ENCODE data around the gene NLE1. TPM values are rescaled to one million over a fixed set of nuclear protein-coding genes. Genes with fewer than 3 reads are reported as not detected.
"Not testable (repeated sequence)": the region's sequence is repeated elsewhere in the genome, so short reads cannot be mapped to it uniquely, and the experiment has no call there.

Gene NLE1
- total and polyA plus RNA-seq, 2 of the 8 experiments (the other 6 are each of a cell fraction or from before 2014, with no cell fraction given) = 50.4 to 51.5 TPM

DNA sequence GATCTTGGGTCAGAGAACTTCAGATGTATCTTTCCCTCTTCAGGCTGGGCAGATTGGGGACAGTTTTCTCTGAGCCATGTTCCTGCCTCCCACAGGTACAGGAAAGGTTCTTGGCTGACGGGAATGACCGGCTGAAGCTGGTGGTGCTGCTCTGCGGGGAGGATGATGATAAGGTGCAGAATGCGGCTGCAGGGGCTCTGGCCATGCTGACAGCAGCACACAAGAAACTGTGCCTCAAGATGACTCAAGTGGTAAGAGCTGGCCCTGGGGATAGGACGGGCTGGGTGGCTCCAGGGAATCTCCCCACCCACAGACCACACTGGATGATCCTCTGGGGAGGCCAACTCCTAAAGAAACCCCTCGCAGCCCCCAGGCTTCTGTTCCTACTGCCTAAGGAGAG is 41.2 kb upstream of the NLE1 start:
- Histone ChIP-seq H4K8ac (ENCODE audit: extremely low read depth, insufficient read depth, low read length) (no peak overlapping the region), H3K56ac (replicated peaks; ENCODE audit: insufficient read length, low read depth, low read length) (no peak overlapping the region), H3K79me2 (ENCODE audit: control insufficient read depth in 1 of 2, insufficient read depth in 2 of 2, low read length in 2 of 2) (no peaks in the 10 kb centered on the region), H3K23me2 (ENCODE audit: low read depth, low read length) (no peaks in the 10 kb centered on the region), H3K9me3 (ENCODE audit: insufficient read depth in 2 of 2, low read depth in 1 of 2, low read length in 1 of 2) (no peaks in the 10 kb centered on the region), H2BK20ac (ENCODE audit: low read length) (no peak overlapping the region), H3K27ac (ENCODE audit: low read depth, low read length) (no peak overlapping the region), H4K91ac (replicated peaks; ENCODE audit: insufficient read length, low read length) (no peak overlapping the region), H2BK12ac (ENCODE audit: low read depth, low read length) (no peak overlapping the region), H4K20me1 (replicated peaks in 1 of 2; ENCODE audit: control insufficient read depth in 1 of 2, insufficient read depth in 2 of 2, low read length in 2 of 2) (no peaks in the 10 kb centered on the region), H4K5ac (ENCODE audit: insufficient read length, low read depth, low read length) (no peak overlapping the region), H3K4me1 (replicated peaks in 1 of 4; ENCODE audit: control insufficient read depth in 3 of 4, insufficient read depth in 4 of 4, low read length in 3 of 4) (no peaks in the 10 kb centered on the region), H3K79me1 (ENCODE audit: low read depth, low read length) (no peaks in the 10 kb centered on the region), H3K23ac (ENCODE audit: insufficient read length) (no peak overlapping the region), H3K27me3 (replicated peaks in 1 of 4; ENCODE audit: control insufficient read depth in 3 of 4, extremely low read depth in 1 of 4, insufficient read depth in 3 of 4, low read length in 3 of 4) (no peaks in the 10 kb centered on the region), H2BK5ac (ENCODE audit: low read depth, low read length) (no peak overlapping the region), H3K36me3 (ENCODE audit: control insufficient read depth in 2 of 4, insufficient read depth in 4 of 4, low read length in 3 of 4) (no peaks in the 10 kb centered on the region), H2BK120ac (replicated peaks; ENCODE audit: low read depth, low read length) (no peak overlapping the region), H3K4me3 (ENCODE audit: extremely low read depth in 1 of 4, insufficient read depth in 2 of 4, low read depth in 3 of 4, low read length in 4 of 4) (no peak overlapping the region), H3K18ac (ENCODE audit: extremely low read depth, low read length) (no peak overlapping the region), H3K9ac (replicated peaks in 1 of 4; ENCODE audit: extremely low read depth in 1 of 4, low read depth in 3 of 4, low read length in 3 of 4) (no peak overlapping the region), H3K4me2 (ENCODE audit: insufficient read depth in 1 of 2, low read depth in 2 of 2, low read length in 2 of 2) (no peak overlapping the region), H2AFZ (ENCODE audit: low read length) (no peak overlapping the region), H3K14ac (ENCODE audit: insufficient read length) (no peak overlapping the region), H2AK5ac (ENCODE audit: low read depth, low read length) (no peak overlapping the region), H2BK15ac (ENCODE audit: low read length) (no peak overlapping the region), H3K4ac (replicated peaks; ENCODE audit: insufficient read length, low read depth, low read length) (no peak overlapping the region)
- no peak for TF ChIP-seq PHF8 (conservative IDR thresholded peaks at IDR 0.05; ENCODE audit: low read depth, low read length)
- no peak for TF ChIP-seq SP2 (IDR thresholded peaks at IDR 0.05; ENCODE audit: low read length)
- FAIRE-seq (no peak), DNase-seq (ENCODE audit: low read depth in 1 of 2, low spot score in 2 of 2) (no peak)
- 76% methylated on average over 6 of the region's 6 CpGs; no CpG with 5 or more reads in 1 of the 2 experiments for WGBS, 2 experiments (ENCODE audit: extremely low coverage in 1 of 2, insufficient coverage in 1 of 2, insufficient read length in 1 of 2, insufficient replicate concordance in 2 of 2, low coverage in 1 of 2, low lambda C conversion rate in 2 of 2, missing lambda C conversion rate in 1 of 2)
- POLR2A ChIA-PET (ENCODE audit: partially characterized antibody) = no interaction called here
- CTCF ChIA-PET (ENCODE audit: partially characterized antibody) = interaction anchor here (1.1 to 1.3 kb wide), 3 partner anchors 18 to 223 kb away, joined by 3 to 4 read pairs (median 3); no protein-coding TSS in a partner anchor

DNA sequence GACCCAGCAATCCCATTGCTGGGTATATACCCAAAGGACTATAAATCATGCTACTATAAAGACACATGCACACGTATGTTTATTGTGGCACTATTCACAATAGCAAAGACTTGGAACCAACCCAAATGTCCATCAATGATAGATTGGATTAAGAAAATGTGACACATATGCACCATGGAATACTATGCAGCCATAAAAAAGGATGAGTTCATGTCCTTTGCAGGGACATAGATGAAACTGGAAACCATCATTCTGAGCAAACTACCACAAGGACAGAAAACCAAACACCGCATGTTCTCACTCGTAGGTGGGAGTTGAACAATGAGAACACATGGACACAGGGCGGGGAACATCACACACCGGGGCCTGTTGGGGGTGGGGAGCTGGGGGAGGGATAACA is 37.3 kb upstream of the NLE1 start:
- H4K20me1 ChIP-seq (replicated peaks in 1 of 2; ENCODE audit: control insufficient read depth in 1 of 2, insufficient read depth in 2 of 2, low read length in 2 of 2); H3K4me3 ChIP-seq (ENCODE audit: extremely low read depth in 1 of 4, insufficient read depth in 2 of 4, low read depth in 3 of 4, low read length in 4 of 4); H3K79me1 ChIP-seq (ENCODE audit: low read depth, low read length); H2BK5ac ChIP-seq (ENCODE audit: low read depth, low read length); H4K5ac ChIP-seq (ENCODE audit: insufficient read length, low read depth, low read length); H4K8ac ChIP-seq (ENCODE audit: extremely low read depth, insufficient read depth, low read length); H3K9me3 ChIP-seq (ENCODE audit: insufficient read depth in 2 of 2, low read depth in 1 of 2, low read length in 1 of 2); H2BK12ac ChIP-seq (ENCODE audit: low read depth, low read length); FAIRE-seq; H3K56ac ChIP-seq (replicated peaks; ENCODE audit: insufficient read length, low read depth, low read length); H3K79me2 ChIP-seq (ENCODE audit: control insufficient read depth in 1 of 2, insufficient read depth in 2 of 2, low read length in 2 of 2); H3K4ac ChIP-seq (replicated peaks; ENCODE audit: insufficient read length, low read depth, low read length); H3K18ac ChIP-seq (ENCODE audit: extremely low read depth, low read length); H3K27me3 ChIP-seq (replicated peaks in 1 of 4; ENCODE audit: control insufficient read depth in 3 of 4, extremely low read depth in 1 of 4, insufficient read depth in 3 of 4, low read length in 3 of 4); POLR2A ChIA-PET (ENCODE audit: partially characterized antibody); H3K36me3 ChIP-seq (ENCODE audit: control insufficient read depth in 2 of 4, insufficient read depth in 4 of 4, low read length in 3 of 4); H2AK5ac ChIP-seq (ENCODE audit: low read depth, low read length); H3K4me1 ChIP-seq (replicated peaks in 1 of 4; ENCODE audit: control insufficient read depth in 3 of 4, insufficient read depth in 4 of 4, low read length in 3 of 4); H3K27ac ChIP-seq (ENCODE audit: low read depth, low read length); H2BK120ac ChIP-seq (replicated peaks; ENCODE audit: low read depth, low read length); H4K91ac ChIP-seq (replicated peaks; ENCODE audit: insufficient read length, low read length); DNase-seq (ENCODE audit: low read depth in 1 of 2, low spot score in 2 of 2); CTCF ChIA-PET (ENCODE audit: partially characterized antibody); H3K9ac ChIP-seq (replicated peaks in 1 of 4; ENCODE audit: extremely low read depth in 1 of 4, low read depth in 3 of 4, low read length in 3 of 4); H3K23ac ChIP-seq (ENCODE audit: insufficient read length); H3K4me2 ChIP-seq (ENCODE audit: insufficient read depth in 1 of 2, low read depth in 2 of 2, low read length in 2 of 2); H3K14ac ChIP-seq (ENCODE audit: insufficient read length); H2AFZ ChIP-seq (ENCODE audit: low read length); H2BK20ac ChIP-seq (ENCODE audit: low read length); H2BK15ac ChIP-seq (ENCODE audit: low read length); H3K23me2 ChIP-seq (ENCODE audit: low read depth, low read length): not testable (repeated sequence)
- 93% methylated on average over 5 of the region's 5 CpGs; no CpG with 5 or more reads in 1 of the 2 experiments for WGBS, 2 experiments (ENCODE audit: extremely low coverage in 1 of 2, insufficient coverage in 1 of 2, insufficient read length in 1 of 2, insufficient replicate concordance in 2 of 2, low coverage in 1 of 2, low lambda C conversion rate in 2 of 2, missing lambda C conversion rate in 1 of 2)
